H1 (cell line): ENCODE data around the gene NCF2. TPM values are rescaled to one million over a fixed set of nuclear protein-coding genes. Genes with fewer than 3 reads are reported as not detected.

ENCODE experiments used
- CTCF ChIA-PET: fragments of 300-600 bp; sonication (Branson Sonifier 250); formaldehyde crosslinking; loops from one replicate; lab custom pipeline; 2021; ENCODE audit not compliant: partially characterized antibody; lab: Charles Lee
- POLR2A ChIA-PET: fragments of 300-600 bp; sonication (Branson Sonifier 250); formaldehyde crosslinking; loops from one replicate; lab custom pipeline; 2021; ENCODE audit warnings: inconsistent platforms; ENCODE audit not compliant: partially characterized antibody; lab: Charles Lee
- DNase-seq, 2 experiments: peaks; one replicate each; pipeline versions ENCODE4 v3.0.0 to v3.0.0-alpha.2; 2010 to 2022; ENCODE audit warnings: low spot score in 2 of 2, low read depth in 1 of 2, mixed read lengths in 1 of 2
- FAIRE-seq: peaks from 2 replicates; lab custom pipeline; 2011; peaks lifted over from hg19 to GRCh38; lab: Jason Lieb, UNC
- H2AFZ ChIP-seq: 2 replicates; pipeline ENCODE4 v1.8.1; 2012; ENCODE audit warnings: low read length, inconsistent platforms
- H2AK5ac ChIP-seq: 2 replicates; pipeline ENCODE4 v1.6.1; 2013; ENCODE audit warnings: low read depth, low read length
- H2BK120ac ChIP-seq: replicated peaks from 2 replicates; pipeline ENCODE3; 2013; ENCODE audit warnings: low read depth, low read length, inconsistent platforms
- H2BK12ac ChIP-seq: 2 replicates; pipeline ENCODE4 v1.6.1; 2013; ENCODE audit warnings: low read depth, low read length
- H2BK15ac ChIP-seq: 2 replicates; pipeline ENCODE4 v1.6.1; 2013; ENCODE audit warnings: low read length
- H2BK20ac ChIP-seq: 2 replicates; pipeline ENCODE4 v1.6.1; 2013; ENCODE audit warnings: low read length
- H2BK5ac ChIP-seq: 2 replicates; pipeline ENCODE4 v1.6.1; 2013; ENCODE audit warnings: low read depth, low read length
- H3K14ac ChIP-seq: 2 replicates; pipeline ENCODE4 v1.6.1; 2013; ENCODE audit warnings: inconsistent platforms; ENCODE audit not compliant: insufficient read length
- H3K18ac ChIP-seq: 2 replicates; pipeline ENCODE4 v1.6.1; 2013; ENCODE audit warnings: low read length; ENCODE audit errors: extremely low read depth
- H3K23ac ChIP-seq: 2 replicates; pipeline ENCODE4 v1.6.1; 2013; ENCODE audit warnings: inconsistent platforms; ENCODE audit not compliant: insufficient read length
- H3K23me2 ChIP-seq: 2 replicates; pipeline ENCODE4 v1.6.1; 2013; ENCODE audit warnings: low read depth, low read length
- H3K27ac ChIP-seq: 2 replicates; pipeline ENCODE4 v1.6.1; 2011; ENCODE audit warnings: low read depth, low read length, inconsistent platforms
- H3K27me3 ChIP-seq, 4 experiments: replicated peaks in 1 of 4; 1 replicate in 1 of 4; 2 replicates in 3 of 4; pipeline versions ENCODE4 v1.6.1 to v1.8.1; 2011 to 2013; ENCODE audit warnings: low read length in 3 of 4, mild to moderate bottlenecking in 3 of 4, inconsistent platforms in 2 of 4, mixed read lengths in 2 of 4, moderate library complexity in 1 of 4; ENCODE audit not compliant: control insufficient read depth in 3 of 4, insufficient read depth in 3 of 4; ENCODE audit errors: extremely low read depth in 1 of 4
- H3K36me3 ChIP-seq, 4 experiments: 2 replicates each; pipeline versions ENCODE4 v1.6.1 to v1.8.1; 2011 to 2013; ENCODE audit warnings: mild to moderate bottlenecking in 4 of 4, low read length in 3 of 4, moderate library complexity in 2 of 4, control low read depth in 1 of 4, inconsistent platforms in 1 of 4; ENCODE audit not compliant: insufficient read depth in 4 of 4, control insufficient read depth in 2 of 4
- H3K4ac ChIP-seq: replicated peaks from 2 replicates; pipeline ENCODE3; 2013; ENCODE audit warnings: low read length, low read depth, mixed read lengths, inconsistent platforms; ENCODE audit not compliant: insufficient read length
- H3K4me1 ChIP-seq, 4 experiments: replicated peaks in 1 of 4; 1 replicate in 1 of 4; 2 replicates in 3 of 4; pipeline versions ENCODE4 v1.6.1 to v1.8.1; 2011 to 2013; ENCODE audit warnings: low read length in 3 of 4, inconsistent platforms in 2 of 4, mixed read lengths in 1 of 4; ENCODE audit not compliant: insufficient read depth in 4 of 4, control insufficient read depth in 3 of 4
- H3K4me2 ChIP-seq, 2 experiments: 2 replicates each; pipeline versions ENCODE4 v1.6.1 to v1.8.1; 2011 to 2013; ENCODE audit warnings: low read depth in 2 of 2, low read length in 2 of 2, control low read depth in 1 of 2, inconsistent platforms in 1 of 2, mild to moderate bottlenecking in 1 of 2; ENCODE audit not compliant: insufficient read depth in 1 of 2
- H3K4me3 ChIP-seq, 4 experiments: fragments of 200-600, 300-600 bp in 1 of 4; sonication (generic), shearing (Covaris generic), sonication (Bioruptor Twin) in 1 of 4; 2 replicates each; pipeline versions ENCODE4 v1.5.1 to v1.8.1; 2011 to 2016; ENCODE audit warnings: low read length in 4 of 4, low read depth in 3 of 4, control low read depth in 2 of 4, inconsistent platforms in 2 of 4, mild to moderate bottlenecking in 2 of 4, mixed read lengths in 1 of 4, moderate library complexity in 1 of 4; ENCODE audit not compliant: insufficient read depth in 2 of 4; ENCODE audit errors: extremely low read depth in 1 of 4
- H3K56ac ChIP-seq: replicated peaks from 2 replicates; pipeline ENCODE3; 2013; ENCODE audit warnings: low read depth, mild to moderate bottlenecking, mixed read lengths, low read length, inconsistent platforms; ENCODE audit not compliant: insufficient read length
- H3K79me1 ChIP-seq: 2 replicates; pipeline ENCODE4 v1.6.1; 2013; ENCODE audit warnings: low read depth, low read length, control low read depth
- H3K79me2 ChIP-seq, 2 experiments: 2 replicates each; pipeline versions ENCODE4 v1.6.1 to v1.8.1; 2012 to 2013; ENCODE audit warnings: low read length in 2 of 2, mild to moderate bottlenecking in 2 of 2, inconsistent platforms in 1 of 2; ENCODE audit not compliant: insufficient read depth in 2 of 2, control insufficient read depth in 1 of 2
- H3K9ac ChIP-seq, 4 experiments: replicated peaks in 1 of 4; 1 replicate in 1 of 4; 2 replicates in 3 of 4; pipeline versions ENCODE4 v1.6.1 to v1.8.1; 2011 to 2013; ENCODE audit warnings: low read depth in 3 of 4, low read length in 3 of 4, control low read depth in 2 of 4, mild to moderate bottlenecking in 2 of 4, moderate library complexity in 2 of 4, inconsistent platforms in 1 of 4; ENCODE audit errors: extremely low read depth in 1 of 4
- H3K9me3 ChIP-seq, 2 experiments: 2 replicates each; pipeline versions ENCODE4 v1.6.1 to v1.8.1; 2012 to 2013; ENCODE audit warnings: mild to moderate bottlenecking in 2 of 2, moderate library complexity in 2 of 2, control low read depth in 1 of 2, inconsistent platforms in 1 of 2, low read depth in 1 of 2, low read length in 1 of 2, mixed read lengths in 1 of 2; ENCODE audit not compliant: insufficient read depth in 2 of 2
- H4K20me1 ChIP-seq, 2 experiments: replicated peaks in 1 of 2; 2 replicates each; pipeline versions ENCODE3 to v1.8.1; 2011 to 2013; ENCODE audit warnings: inconsistent platforms in 2 of 2, low read length in 2 of 2, mild to moderate bottlenecking in 1 of 2; ENCODE audit not compliant: insufficient read depth in 2 of 2, control insufficient read depth in 1 of 2
- H4K5ac ChIP-seq: 2 replicates; pipeline ENCODE4 v1.6.1; 2013; ENCODE audit warnings: low read length, low read depth, mixed read lengths, inconsistent platforms; ENCODE audit not compliant: insufficient read length
- H4K8ac ChIP-seq: 2 replicates; pipeline ENCODE4 v1.8.0; 2013; ENCODE audit warnings: mild to moderate bottlenecking, moderate library complexity, low read length, inconsistent platforms; ENCODE audit not compliant: insufficient read depth; ENCODE audit errors: extremely low read depth
- H4K91ac ChIP-seq: replicated peaks from 2 replicates; pipeline ENCODE3; 2013; ENCODE audit warnings: low read length, mixed read lengths, inconsistent platforms; ENCODE audit not compliant: insufficient read length
- CEBPB ChIP-seq: IDR thresholded peaks from 2 replicates; pipeline ENCODE4 v1.6.1; 2012; ENCODE audit warnings: low read depth, low read length
- WGBS, 2 experiments: shearing (Covaris generic) in 1 of 2; methylation state at CpG; one replicate each; pipeline versions ENCODE4 v1.1.6 to v1.1.7; 2013 to 2015; ENCODE audit warnings: low lambda C conversion rate in 2 of 2, mixed read lengths in 2 of 2, inconsistent platforms in 1 of 2, low coverage in 1 of 2, missing lambda C conversion rate in 1 of 2; ENCODE audit not compliant: insufficient replicate concordance in 2 of 2, insufficient coverage in 1 of 2, insufficient read length in 1 of 2; ENCODE audit errors: extremely low coverage in 1 of 2, missing lambda C conversion rate in 1 of 2; 5-methylcytosine and 5-hydroxymethylcytosine counted together
- polyA plus RNA-seq, 7 experiments: library from polyadenylated mRNA; depleted of rRNA in 3 of 7; stranded (reverse) in 5 of 7; unstranded in 2 of 7; fragments of >200 nt in 5 of 7; fragments of 200-250 nt in 2 of 7; gene quantifications; 1 replicate in 5 of 7; 2 replicates in 1 of 7; 4 replicates in 1 of 7; pipeline versions ENCODE4 v1.2.1 to v1.2.3, GENCODE V29; 2011 to 2013; ENCODE audit warnings: missing spikeins in 2 of 7, mixed read lengths in 2 of 7
- total RNA-seq: library from RNA; stranded (reverse); fragmentation: NEBNext Ultra II Directional; extraction: Animal tissue kit (Norgen Biotek cat#: 25700); gene quantifications from 2 replicates; pipeline ENCODE4 v1.2.1, GENCODE V29; 2021

NCF2 gene
- total and polyA plus RNA-seq, 2 of the 8 experiments (the other 6 are each of a cell fraction or from before 2014, with no cell fraction given), result not detected

GRCh38 chr1:183632114-183632513 lies 41.9 kb upstream of the NCF2 start:
- Histone ChIP-seq H2BK12ac (no peak overlapping the region), H3K9me3 (no peaks in the 10 kb centered on the region), H3K23ac (no peak overlapping the region), H2BK5ac (no peak overlapping the region), H3K4me2 (peak overlapping the region in 1 of 2 experiments; percentile 98; a peak in 1 of 4 replicates), H3K4me3 (peak overlapping the region in 1 of 4 experiments; percentile 31; a peak in 1 of 8 replicates), H3K56ac (no peak overlapping the region), H4K20me1 (peaks cover 0 to 3% of the 10 kb centered on the region in 2 experiments), H2BK120ac (no peak overlapping the region), H3K4me1 (peaks cover 0 to 10% (median 2%) of the 10 kb centered on the region in 4 experiments; a peak in 3 of 7 replicates), H4K5ac (no peak overlapping the region), H3K23me2 (peaks cover 6% of the 10 kb centered on the region), H3K27me3 (peaks cover 0 to 7% (median 0%) of the 10 kb centered on the region in 4 experiments; a peak in 3 of 7 replicates), H3K9ac (no peak overlapping the region), H3K14ac (no peak overlapping the region), H2BK20ac (no peak overlapping the region), H3K27ac (no peak overlapping the region), H3K36me3 (peaks cover 2 to 24% (median 14%) of the 10 kb centered on the region in 4 experiments), H4K91ac (no peak overlapping the region), H3K79me2 (peaks cover 0 to 34% of the 10 kb centered on the region in 2 experiments; a peak in 2 of 4 replicates), H3K4ac (no peak overlapping the region), H2BK15ac (no peak overlapping the region), H3K79me1 (peaks cover 2% of the 10 kb centered on the region; the same call in 1 of the 2 replicates), H4K8ac (no peak overlapping the region), H2AK5ac (no peak overlapping the region), H2AFZ (no peak overlapping the region), H3K18ac (no peak overlapping the region)
- ChIA-PET POLR2A (interaction anchor here (0.7 to 1.0 kb wide), 2 partner anchors 14 to 274 kb away, joined by 3 read pairs; no protein-coding TSS in a partner anchor), CTCF (interaction anchor here (0.6 to 4.2 kb wide), 7 partner anchors 9 to 301 kb away, joined by 3 to 19 read pairs (median 4); no protein-coding TSS in a partner anchor)
- 76% methylated on average over 2 of the region's 2 CpGs; no CpG with 5 or more reads in 1 of the 2 experiments for WGBS, 2 experiments
- no peak for FAIRE-seq
- no peak for DNase-seq
- peak; percentile 59; the same call in 1 of the 2 replicates for TF ChIP-seq CEBPB
